T-helper 1 cell treated with Interleukin-12 subunit alpha and Interleukin-12 subunit beta and Interleukin-4 antibody, amounts not matched to agents 30 ng/mL and 1 ng/mL, for 36 hours (primary cell): ENCODE results near the gene DYRK1A. TPM values are rescaled to one million over a fixed set of nuclear protein-coding genes. Genes with fewer than 3 reads are reported as not detected.

Source experiments
- intact Hi-C: fragments of 100-400 bp; cut with micrococcal nuclease; formaldehyde crosslinking; loops from one replicate; pipeline ENCODE4 v1.15.1; 2024
- total RNA-seq: library from RNA; stranded (reverse); gene quantifications from 2 replicates; pipeline ENCODE4 v1.2.3, GENCODE V29; 2022

DYRK1A gene
- total RNA-seq, 1 donor from 2014 or later: 95.4 TPM

- intact Hi-C loops: no loop called here
These were observed 48.0 kb downstream of the DYRK1A start for GRCh38 chr21:37414292-37415253.

- intact Hi-C loops: no loop called here
These were observed 49.4 kb downstream of the DYRK1A start for GRCh38 chr21:37415939-37416338.

DNA sequence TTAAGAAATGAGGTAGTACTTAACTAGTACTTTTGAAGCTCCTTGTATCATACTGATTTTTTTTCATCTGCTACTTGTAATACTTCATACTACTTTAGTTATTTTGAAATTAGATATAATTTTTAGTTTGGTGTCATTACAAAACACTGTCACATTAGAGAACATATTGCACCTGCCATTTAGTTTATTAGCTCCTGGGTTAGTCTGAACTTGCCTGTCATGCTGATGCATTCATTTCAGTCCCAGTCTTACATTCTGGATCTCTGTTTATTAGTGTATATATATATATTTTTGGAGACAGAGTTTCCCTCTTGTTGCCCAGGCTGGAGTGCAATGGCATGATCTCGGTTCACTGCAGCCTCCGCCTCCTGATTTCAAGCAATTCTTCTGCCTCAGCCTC lies 50.3 kb downstream of the DYRK1A start:
- intact Hi-C loops: no loop called here

- intact Hi-C loops: no loop called here
These were observed 52.8 kb downstream of the DYRK1A start for GRCh38 chr21:37419228-37419906.

- intact Hi-C loops: no loop called here
These were observed 54.7 kb downstream of the DYRK1A start for GRCh38 chr21:37421306-37421705.

DNA sequence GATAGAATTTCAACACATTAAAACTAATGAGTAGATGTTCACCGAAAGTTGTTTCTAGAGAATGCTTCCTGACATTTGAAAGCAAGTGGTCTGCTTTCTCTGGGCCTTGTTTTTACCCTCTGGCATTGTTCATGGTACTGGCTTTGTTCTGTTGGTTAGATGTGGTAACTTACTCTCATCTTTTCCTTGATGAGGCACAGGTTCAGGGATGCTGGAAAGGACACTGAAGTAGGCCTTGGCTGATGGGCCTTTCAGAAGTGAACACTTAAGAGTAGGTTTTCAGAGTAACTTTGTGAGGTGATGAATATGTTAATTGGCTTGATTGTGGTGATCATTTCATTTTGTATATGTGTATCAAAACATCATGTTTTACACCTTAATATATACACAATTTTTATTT lies 55.8 kb downstream of the DYRK1A start:
- intact Hi-C loops: no loop called here

GRCh38 chr21:37423103-37423502 lies 56.5 kb downstream of the DYRK1A start:
- intact Hi-C loops: no loop called here

GRCh38 chr21:37424396-37424795 lies 57.8 kb downstream of the DYRK1A start:
- intact Hi-C loops: no loop called here

DNA sequence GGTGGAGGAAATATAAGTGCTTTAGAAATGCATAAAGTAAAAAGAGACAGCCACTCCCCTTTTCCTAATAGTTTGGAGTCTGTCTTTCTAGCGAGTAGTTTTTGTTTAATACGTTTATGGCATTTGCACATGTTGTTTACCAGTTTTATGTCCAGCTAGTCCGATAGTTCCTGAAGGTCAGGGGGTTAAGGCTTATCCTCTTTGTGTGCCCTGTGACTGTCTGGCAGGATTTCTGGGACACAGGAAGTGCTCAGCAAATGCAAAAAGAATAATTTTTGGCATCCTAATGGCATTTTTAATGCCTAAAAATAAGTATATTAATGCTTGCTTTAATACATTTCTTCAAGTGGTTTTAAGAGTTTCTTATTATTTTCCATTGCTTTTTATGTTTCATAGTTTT lies 58.4 kb downstream of the DYRK1A start:
- intact Hi-C loops: no loop called here

GRCh38 chr21:37425684-37426083 lies 59.1 kb downstream of the DYRK1A start:
- intact Hi-C loops: no loop called here

GRCh38 chr21:37427221-37427620 lies 60.6 kb downstream of the DYRK1A start:
- intact Hi-C loops: no loop called here

- intact Hi-C loops: no loop called here
These were observed 62.8 kb downstream of the DYRK1A start for GRCh38 chr21:37429356-37429755.

- intact Hi-C loops: loop anchor here (10.0 kb wide), 1 partner anchor 356 kb away; the partner anchor contains the start of genes PIGP and TTC3
These were observed 63.7 kb downstream of the DYRK1A start for GRCh38 chr21:37430184-37430821.

GRCh38 chr21:37431243-37431642 lies 64.7 kb downstream of the DYRK1A start:
- intact Hi-C loops: loop anchor here (10.0 kb wide), 1 partner anchor 356 kb away; the partner anchor contains the start of genes PIGP and TTC3

- intact Hi-C loops: loop anchor here (10.0 kb wide), 1 partner anchor 358 kb away; the partner anchor contains the start of genes PIGP and TTC3
These were observed 66.3 kb downstream of the DYRK1A start for GRCh38 chr21:37432710-37433455.

DNA sequence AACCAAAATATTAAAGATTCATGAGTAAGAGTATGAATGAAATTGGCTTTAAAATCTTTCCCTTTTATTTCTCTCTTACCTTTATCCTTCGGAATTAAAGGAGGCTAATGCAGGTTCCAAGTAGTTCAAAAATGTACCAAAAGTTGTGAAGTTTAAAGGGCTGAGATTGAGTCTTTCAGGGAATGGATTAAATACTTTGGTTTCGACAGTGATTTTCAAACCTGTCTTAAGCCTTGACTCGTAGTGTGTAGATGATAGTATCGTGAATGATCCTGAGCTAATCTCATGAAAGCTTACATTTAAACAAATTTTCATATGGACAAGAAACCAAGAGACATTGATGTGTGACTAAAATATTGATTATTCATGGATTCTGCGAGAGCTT lies 66.9 kb downstream of the DYRK1A start:
- intact Hi-C loops: loop anchor here (10.0 kb wide), 1 partner anchor 359 kb away; the partner anchor contains the start of genes PIGP and TTC3

DNA sequence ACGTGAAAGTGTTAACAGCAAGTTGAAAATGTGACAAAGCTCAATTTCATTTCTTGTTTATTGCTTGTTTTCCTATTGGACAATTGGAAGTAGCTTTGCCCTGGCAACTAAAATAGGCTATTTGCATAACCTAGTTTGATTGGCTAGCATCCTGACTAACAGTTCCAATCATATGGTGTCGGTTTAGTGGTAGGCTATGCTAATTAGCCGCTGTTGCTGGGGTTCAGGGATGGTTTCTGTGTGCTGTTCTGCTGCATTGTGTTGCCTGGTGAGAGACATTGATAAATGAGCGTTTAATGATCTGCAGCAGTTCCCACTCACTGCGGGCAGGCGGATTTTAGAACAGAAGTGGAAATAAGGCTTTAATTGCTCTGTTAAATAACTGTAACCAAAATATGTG lies 68.5 kb downstream of the DYRK1A start:
- intact Hi-C loops: loop anchor here (1.0 to 10.0 kb wide), 6 partner anchors 26 to 360 kb away; partner anchors contain the start of genes PIGP, TTC3 and VPS26C

DNA sequence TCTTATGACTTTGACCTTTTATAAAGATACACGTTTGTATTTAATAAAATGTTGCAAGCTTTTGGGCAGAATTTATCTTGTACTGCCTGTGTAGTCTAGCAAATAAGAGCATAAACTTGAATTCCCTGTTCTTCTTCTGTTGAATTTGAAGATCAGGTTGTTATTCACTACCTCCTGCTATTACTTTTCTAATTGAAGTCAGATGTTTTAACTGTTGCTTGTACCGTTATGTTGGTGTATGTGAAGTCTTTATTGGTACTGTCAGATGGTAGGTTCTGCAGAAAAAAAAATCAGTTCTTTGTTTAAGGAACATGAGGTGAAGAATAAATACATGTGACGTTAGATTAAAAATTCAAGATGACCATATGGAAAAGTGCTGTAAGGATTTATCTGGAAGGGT lies 69.1 kb downstream of the DYRK1A start:
- intact Hi-C loops: loop anchor here (1.0 to 10.0 kb wide), 6 partner anchors 26 to 361 kb away; partner anchors contain the start of genes PIGP, TTC3 and VPS26C

DNA sequence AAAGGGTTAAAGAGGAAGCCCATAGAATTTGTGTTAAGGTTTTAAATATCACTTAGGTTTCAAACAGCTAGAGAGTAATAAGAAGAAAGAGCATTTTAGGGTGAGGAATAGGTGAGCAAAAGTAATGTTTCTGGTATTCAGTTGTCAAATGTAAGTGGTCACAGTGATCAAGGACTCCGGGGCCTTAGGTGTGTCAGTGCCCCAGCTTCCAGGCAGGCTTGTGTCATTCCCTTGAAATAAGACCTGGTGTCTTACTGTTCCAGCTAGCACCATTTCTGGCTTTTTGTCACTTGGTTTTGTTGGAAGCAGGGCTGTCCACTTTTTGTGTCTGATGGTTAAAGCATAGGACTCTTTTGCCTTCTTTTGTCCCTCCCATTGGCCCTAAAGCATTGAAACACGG lies 69.6 kb downstream of the DYRK1A start:
- intact Hi-C loops: loop anchor here (10.0 kb wide), 1 partner anchor 361 kb away; the partner anchor contains the start of genes PIGP and TTC3

GRCh38 chr21:37437376-37438080 lies 71.0 kb downstream of the DYRK1A start:
- intact Hi-C loops: loop anchor here (10.0 kb wide), 1 partner anchor 363 kb away; the partner anchor contains the start of genes PIGP and TTC3
